ENCODE measurements around the gene GATA5. TPM values are rescaled to one million over a fixed set of nuclear protein-coding genes. Genes with fewer than 3 reads are reported as not detected.
A peak's percentile ranks its signal among the peaks of the same experiment; 100 is the strongest.

GATA5 gene
- total and polyA plus RNA-seq, 2 donors (not counting 3 experiments of a cell fraction or from before 2014, with no cell fraction given) = not detected

GRCh38 chr20:62477669-62478455, 2.1 kb upstream of the GATA5 start:
- intact Hi-C loops (cut with micrococcal nuclease) = no loop called here
- H3K9me3 ChIP-seq (replicated peaks; ENCODE audit: control insufficient read depth, insufficient read depth, low read length) = no peaks in the 10 kb centered on the region
- CTCF ChIA-PET = interaction anchor here (1.1 to 1.6 kb wide), 2 partner anchors 22 to 139 kb away, joined by 3 to 4 read pairs; no protein-coding TSS in a partner anchor
- no TSS peak for BruUV-seq (replicated peaks)
- FAIRE-seq (no peak), DNase-seq (ENCODE audit: low read depth, low spot score) (no peak)
- H3K27ac ChIP-seq (ENCODE audit: insufficient read depth, low read depth, low read length) = no peak overlapping the region
- no peaks in the 10 kb centered on the region for H3K36me3 ChIP-seq (ENCODE audit: control insufficient read depth in 2 of 2, extremely low read depth in 1 of 2, insufficient read depth in 2 of 2, low read length in 2 of 2)
- dilution Hi-C loops (cut with MboI; ENCODE audit: extremely low pct_ligation_motif_present, low sequenced_read_pairs) = no loop called here
- POLR2A ChIA-PET = no interaction called here
- peaks cover 40 to 55% of the 10 kb centered on the region in 2 experiments for H3K27me3 ChIP-seq (ENCODE audit: control insufficient read depth in 2 of 2, insufficient read depth in 2 of 2, low read length in 2 of 2)
- no peaks in the 10 kb centered on the region for H3K79me2 ChIP-seq (ENCODE audit: control insufficient read depth, insufficient read depth, low read length)
- TF ChIP-seq GATA2 (IDR thresholded peaks at IDR 0.05; ENCODE audit: insufficient read depth, insufficient read length, low read depth, low read length) (no peak), POLR2AphosphoS5 (IDR thresholded peaks at IDR 0.05; ENCODE audit: insufficient read depth, low read depth, low read length) (no peak), EZH2 (IDR thresholded peaks at IDR 0.05; ENCODE audit: borderline replicate concordance, low read depth, low read length, severe bottlenecking) (peak; percentile 47), JUN (IDR thresholded peaks at IDR 0.05; ENCODE audit: borderline replicate concordance, insufficient read depth, insufficient read length, low read depth) (no peak), MYC (IDR thresholded peaks at IDR 0.05; ENCODE audit: low read depth, low read length) (no peak), CTCF (IDR thresholded peaks at IDR 0.05; ENCODE audit: extremely low read depth in 1 of 2, insufficient read depth in 1 of 2, low read depth in 1 of 2, low read length in 2 of 2) (peak in 1 of 2 donors; percentile 4), POLR2A (IDR thresholded peaks at IDR 0.05; ENCODE audit: low read depth, low read length) (no peak)
- TF ChIP-seq, protein P1, sequence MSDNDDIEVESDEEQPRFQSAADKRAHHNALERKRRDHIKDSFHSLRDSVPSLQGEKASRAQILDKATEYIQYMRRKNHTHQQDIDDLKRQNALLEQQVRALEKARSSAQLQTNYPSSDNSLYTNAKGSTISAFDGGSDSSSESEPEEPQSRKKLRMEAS (IDR thresholded peaks at IDR 0.05; ENCODE audit: insufficient read depth, insufficient read length) = no peak
- no peak overlapping the region for H3K9ac ChIP-seq (replicated peaks; ENCODE audit: extremely low read depth, insufficient read depth, low read length)
- no peak overlapping the region for H2AFZ ChIP-seq (ENCODE audit: low read depth, low read length)
- no peak overlapping the region for H3K4me3 ChIP-seq (replicated peaks in 1 of 3; ENCODE audit: insufficient read depth in 1 of 3, low read depth in 1 of 3, low read length in 3 of 3)
- H3K4me1 ChIP-seq (ENCODE audit: control insufficient read depth, extremely low read depth, insufficient read depth, low read length) = no peaks in the 10 kb centered on the region
- no peak overlapping the region for H3K4me2 ChIP-seq (ENCODE audit: insufficient read depth, low read length)
- no peaks in the 10 kb centered on the region for H4K20me1 ChIP-seq (replicated peaks; ENCODE audit: control insufficient read depth, extremely low read depth, insufficient read depth, low read length)
- no peaks in the 10 kb centered on the region for H3K9me1 ChIP-seq (replicated peaks; ENCODE audit: control insufficient read depth, extremely low read depth, insufficient read depth, low read length)

Data from endothelial cell of umbilical vein (primary cell).